SK-N-SH treated with all-trans-retinoic acid at 6 μM for 48 hours (cell line): ENCODE results near the gene TUB.

Experiments
- ATAC-seq: fragments of 200-7000 bp; cut with Tn5 transposase; 3 replicates; pipeline ENCODE4 v1.9.1; 2020; ENCODE audit warnings: mild to moderate bottlenecking, moderate library complexity
- ARNTL ChIP-seq: fragments of 450-650 bp; formaldehyde crosslinking; IDR thresholded peaks from 2 replicates; pipeline ENCODE4 v1.5.0; 2020; ENCODE audit warnings: low read depth, mild to moderate bottlenecking, moderate library complexity, borderline replicate concordance
- BACH2 ChIP-seq: fragments of 250-450 bp; sonication (Bioruptor Pico); IDR thresholded peaks from 2 replicates; pipeline ENCODE4 v1.9.0; 2021; ENCODE audit warnings: mild to moderate bottlenecking, borderline replicate concordance
- CSDC2 ChIP-seq: fragments of 250-450 bp; sonication (Bioruptor Pico); IDR thresholded peaks from 2 replicates; pipeline ENCODE4 v1.5.0; 2020; ENCODE audit warnings: mild to moderate bottlenecking, moderate library complexity
- ESRRG ChIP-seq: fragments of 250-450 bp; sonication (Bioruptor Pico); IDR thresholded peaks from 2 replicates; pipeline ENCODE4 v1.6.1; 2021; ENCODE audit warnings: mild to moderate bottlenecking
- GLIS3 ChIP-seq: fragments of 250-450 bp; sonication (Bioruptor Pico); IDR thresholded peaks from 2 replicates; pipeline ENCODE4 v1.5.0; 2020; ENCODE audit warnings: mild to moderate bottlenecking, moderate library complexity
- ISL1 ChIP-seq: fragments of 250-450 bp; sonication (Bioruptor Pico); IDR thresholded peaks from 2 replicates; pipeline ENCODE4 v2.1.2; 2022; ENCODE audit warnings: mild to moderate bottlenecking, moderate library complexity
- OSR1 ChIP-seq: fragments of 250-450 bp; sonication (Bioruptor Pico); IDR thresholded peaks from 2 replicates; pipeline ENCODE4 v1.8.0; 2022; ENCODE audit warnings: moderate library complexity, mild to moderate bottlenecking, inconsistent platforms
- PPARA ChIP-seq: fragments of 250-450 bp; sonication (Bioruptor Pico); IDR thresholded peaks from 2 replicates; pipeline ENCODE4 v1.5.0; 2020; ENCODE audit warnings: mild to moderate bottlenecking, borderline replicate concordance
- RARB ChIP-seq: fragments of 250-450 bp; sonication (Bioruptor Pico); IDR thresholded peaks from 2 replicates; pipeline ENCODE4 v1.8.0; 2021; ENCODE audit warnings: mild to moderate bottlenecking, moderate library complexity
- SNAI2 ChIP-seq: fragments of 250-450 bp; sonication (Bioruptor Pico); IDR thresholded peaks from 2 replicates; pipeline ENCODE4 v1.5.0; 2020; ENCODE audit warnings: mild to moderate bottlenecking, moderate library complexity
- TCF4 ChIP-seq: fragments of 250-450 bp; sonication (Bioruptor Pico); IDR thresholded peaks from 2 replicates; pipeline ENCODE4 v1.8.0; 2021; ENCODE audit warnings: mild to moderate bottlenecking, moderate library complexity, borderline replicate concordance
- TOX ChIP-seq: fragments of 250-450 bp; sonication (Bioruptor Pico); IDR thresholded peaks from 2 replicates; pipeline ENCODE4 v1.8.0; 2021; ENCODE audit warnings: mild to moderate bottlenecking, moderate library complexity, borderline replicate concordance
- TSHZ2 ChIP-seq: fragments of 250-450 bp; sonication (Bioruptor Pico); IDR thresholded peaks from 2 replicates; pipeline ENCODE4 v1.5.0; 2020; ENCODE audit warnings: mild to moderate bottlenecking, moderate library complexity
- ZC3H10 ChIP-seq: fragments of 250-450 bp; sonication (Bioruptor Pico); IDR thresholded peaks from 2 replicates; pipeline ENCODE4 v1.5.1; 2021; ENCODE audit warnings: mild to moderate bottlenecking, moderate library complexity
- ZFP3 ChIP-seq: fragments of 250-450 bp; sonication (Bioruptor Pico); IDR thresholded peaks from 2 replicates; pipeline ENCODE4 v1.5.0; 2020; ENCODE audit warnings: mild to moderate bottlenecking, moderate library complexity
- ZFP30 ChIP-seq: fragments of 450-650 bp; formaldehyde crosslinking; IDR thresholded peaks from 2 replicates; pipeline ENCODE4 v1.5.0; 2022; ENCODE audit warnings: mild to moderate bottlenecking, moderate library complexity
- ZNF565 ChIP-seq: fragments of 450-650 bp; formaldehyde crosslinking; conservative IDR thresholded peaks from 2 replicates; pipeline ENCODE4 v1.5.0; 2020; ENCODE audit warnings: low read depth, mild to moderate bottlenecking, moderate library complexity
- ZNF8 ChIP-seq: fragments of 450-650 bp; formaldehyde crosslinking; IDR thresholded peaks from 2 replicates; pipeline ENCODE4 v1.5.0; 2020; ENCODE audit warnings: mild to moderate bottlenecking, moderate library complexity
- TF ChIP-seq, protein P1 (sequence below): fragments of 250-450 bp; sonication (Bioruptor Pico); IDR thresholded peaks from 2 replicates; pipeline ENCODE4 v1.5.1; 2021; ENCODE audit warnings: mild to moderate bottlenecking, moderate library complexity

Gene TUB

DNA sequence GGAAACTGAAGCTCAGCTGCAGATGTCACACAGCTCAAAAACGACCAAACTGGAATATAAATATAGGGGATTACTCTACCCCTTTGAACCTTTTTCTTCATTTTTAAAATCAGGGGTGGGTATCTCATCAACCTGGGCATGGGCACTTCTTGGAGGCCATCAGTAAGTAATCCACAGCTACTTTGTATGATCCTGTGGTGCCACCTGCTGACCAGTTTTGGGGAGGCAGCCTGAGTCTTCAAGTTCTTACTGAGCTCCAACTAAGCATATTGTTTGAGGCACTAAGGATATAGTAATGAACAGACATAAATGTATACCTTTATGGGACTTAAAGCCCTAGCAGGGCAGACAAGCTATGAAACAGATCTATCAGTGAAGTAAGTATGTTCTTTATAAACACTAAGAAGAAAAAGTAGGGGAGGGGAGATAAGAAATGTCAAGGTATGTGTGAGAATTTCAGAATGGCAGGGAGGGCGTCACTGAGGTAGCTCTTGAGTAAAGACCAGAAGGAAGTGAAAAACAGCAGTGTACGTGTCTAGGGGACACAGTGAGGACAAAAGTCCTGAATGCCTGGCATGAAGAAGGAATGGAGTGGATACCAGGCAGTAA lies 18.4 kb downstream of the TUB start:
- no peak for TF ChIP-seq ISL1 (CRISPR knock-in tag)
- no peak for TF ChIP-seq CSDC2 (CRISPR knock-in tag)
- peak; percentile 90 for ATAC-seq

- TF ChIP-seq, protein P1, sequence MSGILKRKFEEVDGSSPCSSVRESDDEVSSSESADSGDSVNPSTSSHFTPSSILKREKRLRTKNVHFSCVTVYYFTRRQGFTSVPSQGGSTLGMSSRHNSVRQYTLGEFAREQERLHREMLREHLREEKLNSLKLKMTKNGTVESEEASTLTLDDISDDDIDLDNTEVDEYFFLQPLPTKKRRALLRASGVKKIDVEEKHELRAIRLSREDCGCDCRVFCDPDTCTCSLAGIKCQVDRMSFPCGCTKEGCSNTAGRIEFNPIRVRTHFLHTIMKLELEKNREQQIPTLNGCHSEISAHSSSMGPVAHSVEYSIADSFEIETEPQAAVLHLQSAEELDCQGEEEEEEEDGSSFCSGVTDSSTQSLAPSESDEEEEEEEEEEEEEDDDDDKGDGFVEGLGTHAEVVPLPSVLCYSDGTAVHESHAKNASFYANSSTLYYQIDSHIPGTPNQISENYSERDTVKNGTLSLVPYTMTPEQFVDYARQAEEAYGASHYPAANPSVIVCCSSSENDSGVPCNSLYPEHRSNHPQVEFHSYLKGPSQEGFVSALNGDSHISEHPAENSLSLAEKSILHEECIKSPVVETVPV = no peak
- no peak for TF ChIP-seq RARB
- no peak for TF ChIP-seq ZNF565
- TF ChIP-seq ESRRG (CRISPR knock-in tag) = no peak
- TF ChIP-seq ZFP3 (CRISPR knock-in tag) = no peak
- TF ChIP-seq OSR1 (CRISPR knock-in tag) = no peak
- TF ChIP-seq ARNTL = no peak
- ATAC-seq = no peak
Measured at GRCh38 chr11:8100158-8100557, 19.1 kb downstream of the TUB start.

GRCh38 chr11:8100605-8101004 lies 19.6 kb downstream of the TUB start:
- TF ChIP-seq GLIS3 = no peak
- TF ChIP-seq, all 23 proteins: peak for 0
- no peak for ATAC-seq

DNA sequence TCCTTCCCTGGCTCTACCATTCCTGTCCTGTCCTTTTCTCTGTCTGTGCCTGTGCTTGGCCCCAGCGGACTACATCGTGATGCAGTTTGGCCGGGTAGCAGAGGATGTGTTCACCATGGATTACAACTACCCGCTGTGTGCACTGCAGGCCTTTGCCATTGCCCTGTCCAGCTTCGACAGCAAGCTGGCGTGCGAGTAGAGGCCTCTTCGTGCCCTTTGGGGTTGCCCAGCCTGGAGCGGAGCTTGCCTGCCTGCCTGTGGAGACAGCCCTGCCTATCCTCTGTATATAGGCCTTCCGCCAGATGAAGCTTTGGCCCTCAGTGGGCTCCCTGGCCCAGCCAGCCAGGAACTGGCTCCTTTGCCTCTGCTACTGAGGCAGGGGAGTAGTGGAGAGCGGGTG lies 20.4 kb downstream of the TUB start:
- TF ChIP-seq BACH2 (CRISPR knock-in tag) (no peak), PPARA (CRISPR knock-in tag) (no peak), ZNF8 (CRISPR knock-in tag) (no peak), SNAI2 (no peak), TCF4 (no peak), OSR1 (CRISPR knock-in tag) (no peak), ZFP3 (CRISPR knock-in tag) (no peak), GLIS3 (no peak), ZFP30 (CRISPR knock-in tag) (no peak), ZC3H10 (CRISPR knock-in tag) (no peak)
- TF ChIP-seq, protein P1 = no peak
- TF ChIP-seq, all 23 proteins: peak for 0
- no peak for ATAC-seq

GRCh38 chr11:8102296-8102915 lies 21.4 kb downstream of the TUB start:
- TF ChIP-seq TSHZ2 (CRISPR knock-in tag) = no peak
- ATAC-seq = no peak

DNA sequence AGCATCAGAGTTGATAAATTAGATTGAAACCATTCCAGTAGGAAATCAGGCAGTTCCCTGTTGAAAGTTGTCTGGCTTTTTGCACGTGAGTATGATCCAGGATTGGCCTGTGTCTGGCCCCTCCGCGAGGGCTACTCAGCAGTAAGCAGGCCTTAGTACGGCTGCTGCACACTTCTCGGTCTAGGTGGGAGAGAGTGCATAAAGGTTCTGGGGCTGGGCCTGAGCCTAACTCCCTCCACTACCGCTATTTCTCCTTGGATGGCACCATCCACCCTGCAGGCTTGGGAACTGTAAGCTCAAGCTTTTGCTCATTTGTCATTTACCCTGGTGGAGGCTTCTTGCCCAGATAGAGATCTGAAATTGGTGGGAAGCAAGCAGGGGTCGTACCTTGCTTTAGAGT lies 22.0 kb downstream of the TUB start:
- no peak for ATAC-seq
- TF ChIP-seq ISL1 (CRISPR knock-in tag) (no peak), RARB (no peak), ZNF565 (no peak), ZFP30 (CRISPR knock-in tag) (no peak), ZC3H10 (CRISPR knock-in tag) (no peak), TOX (no peak), ZFP3 (CRISPR knock-in tag) (no peak), BACH2 (CRISPR knock-in tag) (no peak), TSHZ2 (CRISPR knock-in tag) (no peak), GLIS3 (no peak)
- TF ChIP-seq, protein P1 = no peak
